KOPT-K1 (cell line): Measurements from ENCODE around the gene DUS1L.

Experiments used
- H3K27ac ChIP-seq: fragments of 200-600 bp; sonication (generic); 2 replicates; pipeline ENCODE4 v1.5.1; 2016; ENCODE audit warnings: antibody characterized with exemption, mild to moderate bottlenecking, low read depth, low read length; ENCODE audit not compliant: poor library complexity, severe bottlenecking
- H3K36me3 ChIP-seq: fragments of 200-600 bp; sonication (generic); 2 replicates; pipeline ENCODE4 v1.5.1; 2017; ENCODE audit warnings: antibody characterized with exemption, mild to moderate bottlenecking, low read length, moderate library complexity; ENCODE audit not compliant: insufficient read depth
- H3K9me3 ChIP-seq: fragments of 200-600 bp; sonication (generic); 2 replicates; pipeline ENCODE4 v1.5.1; 2017; ENCODE audit warnings: antibody characterized with exemption, low read length, mild to moderate bottlenecking; ENCODE audit not compliant: insufficient read depth, poor library complexity, severe bottlenecking

Gene DUS1L

DNA sequence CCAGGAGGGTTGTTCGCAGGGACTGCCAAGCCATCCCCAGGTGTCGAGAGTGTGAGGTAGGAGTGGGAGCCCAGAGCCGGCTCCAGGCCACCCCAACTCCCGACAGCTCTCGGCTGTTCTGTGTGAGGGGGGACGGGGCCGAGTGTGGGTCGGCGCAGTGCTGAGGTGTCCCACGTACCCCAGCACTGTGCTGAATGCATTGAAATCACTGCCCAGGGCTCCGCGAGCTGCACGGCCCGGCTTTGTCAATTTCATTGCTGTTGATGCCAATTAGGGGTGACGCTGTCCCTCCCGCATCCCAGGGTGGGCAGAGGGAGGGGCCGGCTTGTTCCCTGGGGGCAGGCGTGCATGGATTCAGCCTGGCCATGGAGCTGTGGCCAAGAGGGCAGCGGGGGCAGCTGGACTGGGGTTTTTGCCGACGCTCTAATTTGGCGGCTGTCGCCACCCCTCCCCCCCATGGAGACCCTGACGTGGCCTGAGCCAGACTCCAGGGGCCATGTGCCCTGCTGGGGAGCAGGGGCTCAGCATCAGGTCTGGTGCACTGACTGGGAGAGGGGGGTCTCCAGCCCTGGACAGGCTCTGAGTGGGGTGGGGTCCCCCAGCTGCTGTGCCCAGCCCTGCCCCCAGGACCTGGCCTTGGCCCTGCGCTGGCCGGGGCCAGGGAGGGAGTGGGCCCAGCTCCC, 57.2 kb downstream of the DUS1L start:
- no peaks in the 10 kb centered on the region for H3K9me3 ChIP-seq
- no peaks in the 10 kb centered on the region for H3K36me3 ChIP-seq
- H3K27ac ChIP-seq = no peak overlapping the region
